HG03095 (cell line): Measurements from ENCODE around the gene DEPP1.
A peak's percentile ranks its signal among the peaks of the same experiment; 100 is the strongest.

Source experiments
- ATAC-seq: cut with Tn5 transposase; IDR thresholded peaks from one replicate; pipeline ENCODE4 v1.9.1; 2021; ENCODE audit warnings: moderate library complexity; ENCODE audit not compliant: unreplicated experiment

Gene DEPP1

GRCh38 chr10:44980309-44981171 lies 1.9 kb upstream of the DEPP1 start:
- no peak for ATAC-seq

- no peak for ATAC-seq
Measured at GRCh38 chr10:44979281-44980191, 927 bp upstream of the DEPP1 start.

DNA sequence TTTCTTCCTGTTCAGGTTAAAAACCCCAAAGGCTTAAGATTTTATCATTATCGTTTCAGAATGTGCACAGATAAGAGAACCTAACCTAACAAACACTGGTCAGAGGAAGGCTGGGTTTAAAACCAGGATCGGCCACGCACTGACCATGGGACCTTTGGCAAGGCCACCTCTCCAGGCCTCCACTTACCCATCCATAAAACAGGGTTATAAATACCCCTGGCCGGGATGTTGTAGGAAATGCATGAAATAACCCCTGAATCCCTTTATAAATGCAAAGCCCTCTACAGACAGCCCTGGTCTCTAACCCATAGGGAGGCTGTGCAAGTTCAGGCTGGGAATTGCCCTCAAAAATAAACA lies 418 bp downstream of the DEPP1 start:
- ATAC-seq = no peak

GRCh38 chr10:44977287-44978212 lies 1.1 kb downstream of the DEPP1 start:
- ATAC-seq = no peak

DNA sequence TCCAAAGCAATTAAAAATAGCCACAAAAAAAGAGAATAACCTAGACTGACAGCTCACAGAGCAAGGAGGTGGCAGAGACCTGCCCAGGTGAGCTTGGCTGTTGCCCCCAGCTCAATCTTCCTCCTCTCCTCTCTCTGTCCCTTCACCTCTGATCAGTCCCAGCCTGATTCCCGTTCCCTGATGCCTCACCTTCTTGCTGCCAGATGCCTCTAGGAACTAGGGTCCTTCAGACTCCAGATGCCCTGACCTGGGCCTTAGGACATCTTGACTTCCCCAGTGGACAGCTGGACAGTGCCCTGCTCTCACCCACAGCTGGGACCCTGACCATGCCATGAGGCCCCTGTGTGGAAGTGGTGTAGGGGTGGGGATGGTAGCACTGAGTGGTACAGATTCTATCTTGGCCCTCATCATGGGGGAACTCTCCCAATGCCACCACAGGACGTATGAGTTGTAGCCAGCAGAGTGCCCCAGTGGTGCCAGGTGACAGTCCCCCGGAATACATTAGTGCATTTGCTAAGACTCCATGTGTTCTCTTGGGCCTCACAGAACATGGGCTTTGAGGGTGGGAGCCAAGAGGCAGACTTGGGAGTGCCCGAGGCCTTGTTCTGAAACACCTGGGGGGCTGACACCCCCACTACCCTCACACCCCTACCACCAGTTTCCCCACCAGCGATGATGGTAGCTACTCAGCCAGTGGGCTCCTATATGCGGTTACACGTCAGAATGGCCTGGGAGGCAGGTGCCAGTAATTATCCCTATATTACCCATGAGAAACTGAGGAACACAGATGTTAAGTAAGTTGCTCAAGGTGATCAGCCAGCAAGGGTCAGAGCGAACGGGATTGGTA lies 2.0 kb downstream of the DEPP1 start:
- no peak for ATAC-seq

DNA sequence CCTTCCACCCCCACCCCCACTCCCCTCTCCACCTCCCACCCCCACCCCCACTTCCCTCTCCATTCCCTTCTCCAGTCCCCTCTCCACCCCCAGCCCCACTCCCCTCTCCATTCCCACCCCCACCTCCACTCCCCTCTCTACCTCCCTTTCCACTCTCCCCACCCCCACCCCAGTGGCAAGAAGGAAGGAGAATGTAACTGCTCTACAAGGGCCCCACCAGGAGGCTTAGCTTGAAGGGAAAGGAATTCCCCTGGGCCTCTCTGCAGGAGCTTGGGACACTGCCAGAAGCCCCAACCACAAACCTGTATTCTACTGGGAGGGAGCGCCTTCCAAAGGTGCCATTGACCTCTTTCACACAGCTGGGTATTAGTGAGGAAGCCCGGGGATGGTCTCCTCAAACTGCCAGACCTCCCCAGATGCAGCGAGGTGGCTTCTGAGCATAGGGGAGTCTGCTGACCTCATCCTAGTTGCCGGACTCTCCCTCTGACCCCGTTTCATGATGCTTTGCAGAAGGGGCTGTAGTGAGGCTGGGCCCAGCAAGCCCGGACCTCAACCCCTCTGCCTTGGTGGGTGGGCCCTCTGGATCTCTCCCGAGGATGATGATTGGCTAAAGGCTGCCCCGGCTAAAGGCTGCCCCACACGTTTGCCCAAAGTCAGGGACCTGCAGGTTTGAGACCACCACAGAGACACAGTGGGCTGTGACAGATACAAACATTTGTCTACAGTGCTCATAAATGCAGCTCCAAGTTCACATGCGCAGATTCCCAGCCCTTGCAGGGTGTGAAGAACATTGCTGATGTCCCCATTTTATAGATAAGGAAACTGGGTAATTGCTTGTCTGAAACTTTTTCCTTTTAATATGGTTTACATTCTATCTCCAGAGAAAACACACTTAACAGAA lies 2.9 kb downstream of the DEPP1 start:
- no peak for ATAC-seq

GRCh38 chr10:44974628-44975430 lies 3.8 kb downstream of the DEPP1 start:
- peak; percentile 75 for ATAC-seq

GRCh38 chr10:44974082-44974627 lies 4.5 kb downstream of the DEPP1 start:
- no peak for ATAC-seq

GRCh38 chr10:44973323-44974081 lies 5.1 kb downstream of the DEPP1 start:
- no peak for ATAC-seq

GRCh38 chr10:44972874-44973306 lies 5.7 kb downstream of the DEPP1 start:
- ATAC-seq = no peak

DNA sequence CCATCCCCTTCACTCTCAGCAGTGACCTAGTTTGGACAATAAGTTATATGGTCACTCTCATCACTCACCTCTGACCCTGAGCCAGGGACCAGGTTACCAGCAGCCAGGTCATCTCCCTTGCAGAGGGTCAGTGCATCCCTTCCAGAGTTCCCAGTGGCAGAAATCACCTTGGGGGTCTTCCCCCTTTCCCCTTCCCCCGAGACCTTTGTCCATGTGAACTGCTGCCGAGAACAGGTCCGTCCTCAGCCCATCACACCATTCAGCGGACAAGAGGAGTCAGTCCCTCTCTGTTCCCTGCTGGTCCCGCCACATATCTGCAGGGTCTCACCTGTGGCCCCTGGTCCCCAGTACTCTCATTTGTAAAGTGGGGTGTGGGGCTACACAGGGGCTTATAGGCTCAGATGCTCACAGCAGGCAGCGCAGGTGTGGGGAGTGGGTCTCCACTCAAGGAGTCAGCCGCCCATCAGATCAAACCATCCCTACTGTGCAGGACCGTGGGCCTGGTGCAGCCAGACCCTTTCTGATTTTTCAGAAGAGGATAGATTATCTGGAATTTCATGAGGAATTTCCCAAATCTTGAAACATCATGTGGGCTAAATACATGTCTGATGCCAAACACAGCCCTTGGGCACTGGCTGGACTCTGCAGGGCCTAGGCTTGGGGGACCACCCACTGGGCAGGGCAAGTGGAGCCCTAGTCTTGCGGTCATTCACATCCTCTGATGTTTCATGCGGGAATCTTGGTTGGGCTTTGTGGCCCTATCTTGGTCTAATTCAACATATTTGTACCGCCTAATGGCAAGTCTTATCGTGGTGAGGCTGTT lies 6.5 kb downstream of the DEPP1 start:
- no peak for ATAC-seq

DNA sequence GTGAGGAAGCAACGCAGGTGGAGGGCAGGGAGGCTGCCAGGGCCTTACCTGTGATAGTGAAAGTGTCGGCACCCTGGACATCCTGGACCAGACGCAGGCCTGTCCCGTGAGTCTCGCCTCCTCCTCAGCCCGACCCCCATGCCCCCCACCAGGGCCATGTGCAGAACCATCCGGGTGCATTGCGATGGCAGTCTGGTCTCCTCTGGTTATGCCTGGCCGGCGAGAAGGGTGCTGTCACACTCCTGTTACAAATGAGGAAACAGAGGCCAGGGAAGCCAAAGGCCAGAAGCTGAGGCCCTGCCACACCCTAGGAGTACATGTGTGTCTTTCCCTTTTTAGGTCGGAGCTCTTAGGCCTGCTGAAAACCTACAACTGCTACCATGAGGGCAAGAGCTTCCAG lies 7.2 kb downstream of the DEPP1 start:
- no peak for ATAC-seq

DNA sequence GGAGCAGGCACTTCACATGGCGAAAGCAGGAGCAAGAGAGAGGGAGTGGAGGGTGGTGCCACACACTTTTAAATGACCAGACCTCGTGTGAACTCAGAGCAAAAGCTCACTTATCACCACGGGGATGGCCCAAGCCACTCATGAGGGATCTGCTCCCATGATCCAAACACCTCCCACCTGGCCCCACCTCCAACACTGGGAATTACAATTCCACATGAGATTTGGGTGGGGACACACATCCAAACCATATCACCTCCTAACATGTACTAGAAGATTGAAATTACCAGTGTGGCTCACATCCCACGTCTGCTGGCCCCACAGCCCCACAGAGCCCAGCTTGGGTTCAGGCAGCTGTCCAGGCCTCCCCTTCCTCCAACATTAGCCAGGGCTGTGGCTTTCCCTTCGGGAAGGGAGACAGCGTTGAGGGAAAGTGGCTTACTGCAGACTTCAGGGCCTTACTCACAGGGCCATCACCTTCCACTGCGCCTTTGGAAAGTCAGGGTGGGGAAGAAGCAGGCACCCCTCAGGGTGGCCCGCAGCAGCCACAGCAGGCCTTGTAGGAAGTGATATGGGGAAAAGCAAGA lies 7.7 kb downstream of the DEPP1 start:
- no peak for ATAC-seq

GRCh38 chr10:44969854-44970253 lies 8.8 kb downstream of the DEPP1 start:
- ATAC-seq = no peak

DNA sequence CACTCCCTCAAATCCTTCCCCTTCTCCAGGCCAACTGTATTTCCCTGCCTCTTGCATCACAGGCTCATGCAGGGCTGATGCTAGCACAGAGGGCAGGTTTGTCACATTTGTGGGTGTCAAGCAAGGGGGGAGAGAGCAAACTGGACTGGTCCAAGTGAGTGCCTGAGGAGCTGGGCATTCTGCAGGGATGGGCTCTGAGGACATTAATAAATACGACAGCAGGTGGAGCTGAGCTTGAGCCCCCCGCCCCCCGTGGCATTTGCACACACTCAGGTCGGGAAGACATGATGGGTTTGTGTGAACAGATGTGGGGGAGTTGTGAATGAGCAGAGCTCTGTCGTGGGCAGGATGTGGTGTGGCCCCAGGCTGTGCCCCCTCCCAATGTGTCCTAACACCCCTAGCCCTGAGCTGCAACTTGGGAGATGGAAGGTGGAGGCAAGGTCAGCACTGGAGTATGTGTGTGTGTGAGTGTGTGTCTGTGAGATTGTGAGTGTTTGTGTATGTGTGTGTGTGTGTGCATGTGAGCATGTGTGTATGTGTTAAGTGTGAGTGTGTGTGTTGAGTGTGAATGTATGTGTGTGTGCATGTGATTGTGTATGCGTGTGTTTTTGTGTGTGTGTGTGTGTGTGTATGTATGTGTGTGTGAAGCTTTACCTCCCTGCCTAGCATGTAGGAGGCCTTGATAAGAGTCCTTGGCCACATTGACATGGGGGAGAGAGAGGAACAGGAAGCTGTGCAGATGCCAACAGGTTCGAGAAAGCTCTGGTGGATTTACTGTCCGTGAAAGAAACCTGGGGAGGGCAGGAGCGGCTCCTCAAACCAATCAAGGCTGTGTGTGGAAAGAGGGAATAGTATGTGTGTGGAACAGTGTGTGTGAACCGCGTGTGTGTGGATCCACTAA lies 9.9 kb downstream of the DEPP1 start:
- ATAC-seq = no peak
